Measurements from ENCODE around the gene TLCD3B.

- TF ChIP-seq, protein P1, sequence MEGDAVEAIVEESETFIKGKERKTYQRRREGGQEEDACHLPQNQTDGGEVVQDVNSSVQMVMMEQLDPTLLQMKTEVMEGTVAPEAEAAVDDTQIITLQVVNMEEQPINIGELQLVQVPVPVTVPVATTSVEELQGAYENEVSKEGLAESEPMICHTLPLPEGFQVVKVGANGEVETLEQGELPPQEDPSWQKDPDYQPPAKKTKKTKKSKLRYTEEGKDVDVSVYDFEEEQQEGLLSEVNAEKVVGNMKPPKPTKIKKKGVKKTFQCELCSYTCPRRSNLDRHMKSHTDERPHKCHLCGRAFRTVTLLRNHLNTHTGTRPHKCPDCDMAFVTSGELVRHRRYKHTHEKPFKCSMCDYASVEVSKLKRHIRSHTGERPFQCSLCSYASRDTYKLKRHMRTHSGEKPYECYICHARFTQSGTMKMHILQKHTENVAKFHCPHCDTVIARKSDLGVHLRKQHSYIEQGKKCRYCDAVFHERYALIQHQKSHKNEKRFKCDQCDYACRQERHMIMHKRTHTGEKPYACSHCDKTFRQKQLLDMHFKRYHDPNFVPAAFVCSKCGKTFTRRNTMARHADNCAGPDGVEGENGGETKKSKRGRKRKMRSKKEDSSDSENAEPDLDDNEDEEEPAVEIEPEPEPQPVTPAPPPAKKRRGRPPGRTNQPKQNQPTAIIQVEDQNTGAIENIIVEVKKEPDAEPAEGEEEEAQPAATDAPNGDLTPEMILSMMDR (IDR thresholded peaks at IDR 0.05; ENCODE audit: insufficient read depth, low read depth, low read length) = no peak
- no peak for TF ChIP-seq EZH2 (IDR thresholded peaks at IDR 0.05; ENCODE audit: insufficient read depth, low read length)
These were observed 44.6 kb upstream of the TLCD3B start, which contains the start of gene PPP4C for GRCh38 chr16:30075503-30076275.
